AG04450 (cell line): Measurements from ENCODE around the gene MMS22L. TPM values are rescaled to one million over a fixed set of nuclear protein-coding genes. Genes with fewer than 3 reads are reported as not detected.

Experiments used
- CTCF ChIA-PET: fragments of 300-600, 350-600 bp; formaldehyde crosslinking; extraction: SDS; loops from one replicate; lab custom pipeline; 2022; ENCODE audit warnings: antibody characterized with exemption, inconsistent platforms; lab: Charles Lee
- POLR2A ChIA-PET: fragments of 350-600 bp; formaldehyde crosslinking; extraction: SDS; loops from one replicate; lab custom pipeline; 2021; ENCODE audit warnings: antibody characterized with exemption, inconsistent platforms; lab: Yijun Ruan, JAX
- DNase-seq: peaks from one replicate; pipeline ENCODE4 v3.0.0-alpha.2; 2011; ENCODE audit warnings: low read depth, low spot score
- H3K27ac ChIP-seq: one replicate; pipeline ENCODE4 v1.5.1; 2012; ENCODE audit warnings: low read depth, low read length, control low read depth
- H3K27me3 ChIP-seq: one replicate; pipeline ENCODE4 v1.6.0; 2012; ENCODE audit warnings: low read length; ENCODE audit not compliant: control insufficient read depth, insufficient read depth
- H3K4me3 ChIP-seq: 2 replicates; pipeline ENCODE4 v1.5.1; 2011; ENCODE audit warnings: mild to moderate bottlenecking, low read depth, low read length, control low read depth
- H3K9me3 ChIP-seq: 2 replicates; pipeline ENCODE4 v1.5.1; 2012; ENCODE audit warnings: low read length; ENCODE audit not compliant: control insufficient read depth, insufficient read depth
- polyA plus RNA-seq: library from polyadenylated mRNA; depleted of rRNA; stranded (reverse); fragments of >200 nt; gene quantifications from 2 replicates; pipeline ENCODE4 v1.2.3, GENCODE V29; 2011
- TF ChIP-seq, protein P1 (sequence below): IDR thresholded peaks from 2 replicates; pipeline ENCODE4 v1.5.1; 2011; ENCODE audit warnings: low read depth, low read length, control low read depth, inconsistent platforms

MMS22L gene
- polyA plus RNA-seq, 1 experiment = 8.9 TPM

DNA sequence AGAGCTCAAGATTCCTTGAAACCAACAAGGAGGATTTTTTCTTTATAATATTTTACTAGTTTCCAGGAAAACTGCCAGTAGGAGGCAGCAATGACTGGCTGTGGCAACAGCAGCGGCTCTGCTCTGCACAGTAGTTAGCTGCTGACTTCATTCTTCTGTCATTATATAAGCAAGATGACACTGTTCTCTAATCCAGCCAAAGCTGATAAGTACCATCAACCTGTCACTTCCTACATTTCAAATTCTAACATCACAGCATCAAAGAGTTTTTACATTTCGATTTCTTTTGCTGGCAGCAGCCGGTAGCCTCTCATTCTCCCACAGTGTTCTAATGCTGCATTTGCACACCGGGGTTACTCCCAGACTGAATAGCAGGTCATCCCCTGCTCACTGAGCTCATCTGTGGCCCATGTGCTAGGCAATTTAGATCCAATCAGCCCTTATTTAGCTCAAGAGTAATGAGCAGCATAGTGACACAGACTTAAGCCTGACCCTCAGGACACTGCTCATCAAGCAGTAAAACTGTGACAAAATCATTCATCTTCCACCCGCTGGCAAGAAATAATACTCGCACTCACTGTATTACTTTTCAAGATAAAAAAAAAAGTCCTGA is 67.8 kb downstream of the MMS22L start:
- ChIA-PET POLR2A (interaction anchor here (0.5 kb wide), 1 partner anchor 26 kb away, joined by 4 read pairs; no protein-coding TSS in a partner anchor), CTCF (interaction anchor here (0.6 to 4.6 kb wide), 73 partner anchors 11 to 1646 kb away, joined by 3 to 184 read pairs (median 4); no protein-coding TSS in a partner anchor)
- Histone ChIP-seq H3K27me3 (no peaks in the 10 kb centered on the region), H3K4me3 (no peak overlapping the region), H3K27ac (no peak overlapping the region), H3K9me3 (no peaks in the 10 kb centered on the region)
- peak; percentile 29 for DNase-seq
- TF ChIP-seq, protein P1, sequence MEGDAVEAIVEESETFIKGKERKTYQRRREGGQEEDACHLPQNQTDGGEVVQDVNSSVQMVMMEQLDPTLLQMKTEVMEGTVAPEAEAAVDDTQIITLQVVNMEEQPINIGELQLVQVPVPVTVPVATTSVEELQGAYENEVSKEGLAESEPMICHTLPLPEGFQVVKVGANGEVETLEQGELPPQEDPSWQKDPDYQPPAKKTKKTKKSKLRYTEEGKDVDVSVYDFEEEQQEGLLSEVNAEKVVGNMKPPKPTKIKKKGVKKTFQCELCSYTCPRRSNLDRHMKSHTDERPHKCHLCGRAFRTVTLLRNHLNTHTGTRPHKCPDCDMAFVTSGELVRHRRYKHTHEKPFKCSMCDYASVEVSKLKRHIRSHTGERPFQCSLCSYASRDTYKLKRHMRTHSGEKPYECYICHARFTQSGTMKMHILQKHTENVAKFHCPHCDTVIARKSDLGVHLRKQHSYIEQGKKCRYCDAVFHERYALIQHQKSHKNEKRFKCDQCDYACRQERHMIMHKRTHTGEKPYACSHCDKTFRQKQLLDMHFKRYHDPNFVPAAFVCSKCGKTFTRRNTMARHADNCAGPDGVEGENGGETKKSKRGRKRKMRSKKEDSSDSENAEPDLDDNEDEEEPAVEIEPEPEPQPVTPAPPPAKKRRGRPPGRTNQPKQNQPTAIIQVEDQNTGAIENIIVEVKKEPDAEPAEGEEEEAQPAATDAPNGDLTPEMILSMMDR = peak; percentile 76

DNA sequence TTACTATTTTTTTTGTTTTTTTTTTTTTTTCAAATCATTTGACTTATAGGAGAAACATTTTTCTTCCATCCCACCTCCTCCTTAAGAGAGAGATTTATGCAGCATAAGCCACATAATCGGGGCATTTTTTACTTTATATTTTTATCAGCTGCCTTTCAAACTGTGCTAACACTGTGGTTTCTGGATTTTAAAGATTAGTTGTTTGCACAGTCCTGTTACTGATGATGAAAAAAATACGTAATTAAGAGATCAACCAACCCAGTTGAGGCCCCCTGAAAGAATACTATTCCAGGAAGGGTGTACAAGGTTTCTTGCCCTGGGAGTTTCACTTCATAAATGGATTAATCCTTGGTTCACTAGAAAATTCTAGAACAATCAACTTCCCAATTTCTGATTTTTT is 68.3 kb downstream of the MMS22L start:
- TF ChIP-seq, protein P1 = no peak
- ChIA-PET CTCF (interaction anchor here (0.6 to 4.6 kb wide), 69 partner anchors 12 to 1646 kb away, joined by 3 to 184 read pairs (median 4); no protein-coding TSS in a partner anchor), POLR2A (no interaction called here)
- DNase-seq = no peak
- Histone ChIP-seq H3K27ac (no peak overlapping the region), H3K27me3 (no peaks in the 10 kb centered on the region), H3K4me3 (no peak overlapping the region), H3K9me3 (no peaks in the 10 kb centered on the region)

DNA sequence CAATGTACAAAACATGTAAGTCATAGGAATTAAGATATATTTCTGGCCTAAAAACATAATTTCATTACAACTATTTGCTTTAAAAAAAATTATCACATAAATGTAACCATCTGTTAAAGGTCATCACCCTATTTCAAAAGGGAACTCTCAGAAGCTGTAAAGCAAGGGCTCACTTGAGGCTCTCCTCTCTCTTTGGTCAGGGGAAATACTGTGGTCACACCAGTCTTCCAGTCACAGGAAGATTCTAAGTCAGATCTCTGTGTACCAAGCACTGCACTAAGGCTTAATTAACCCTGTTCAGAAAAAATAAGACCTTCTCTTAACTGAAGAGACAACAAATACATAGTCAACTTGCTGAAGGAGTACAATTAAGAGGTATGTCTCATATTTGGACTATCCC is 75.6 kb downstream of the MMS22L start:
- POLR2A ChIA-PET = no interaction called here
- H3K9me3 ChIP-seq = no peaks in the 10 kb centered on the region
- H3K27ac ChIP-seq = no peak overlapping the region
- DNase-seq = no peak
- CTCF ChIA-PET = interaction anchor here (1.9 to 11.3 kb wide), 2 partner anchors 8 to 21 kb away, joined by 10 to 184 read pairs; no protein-coding TSS in a partner anchor
- TF ChIP-seq, protein P1 = no peak
- no peaks in the 10 kb centered on the region for H3K27me3 ChIP-seq
- H3K4me3 ChIP-seq = no peak overlapping the region

DNA sequence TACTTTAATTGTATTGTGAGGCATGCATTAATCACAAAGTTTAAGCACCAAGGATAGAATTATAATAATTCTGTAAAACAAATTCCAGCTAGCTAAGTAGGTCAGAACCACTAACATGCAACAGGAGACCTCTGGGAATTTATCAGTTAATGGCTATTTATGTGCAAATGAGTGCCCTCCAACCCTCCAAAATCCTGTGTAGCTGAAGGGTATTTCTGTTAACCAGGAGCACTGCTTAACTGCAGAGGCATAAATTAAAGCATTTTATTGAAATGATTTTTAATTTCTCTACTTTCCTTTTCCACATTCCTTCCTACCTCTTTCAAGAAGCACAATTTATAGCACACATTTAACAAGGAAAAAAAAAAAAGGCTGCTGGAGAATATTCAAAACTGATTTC is 77.0 kb downstream of the MMS22L start:
- Histone ChIP-seq H3K9me3 (no peaks in the 10 kb centered on the region), H3K27ac (no peak overlapping the region), H3K4me3 (no peak overlapping the region), H3K27me3 (no peaks in the 10 kb centered on the region)
- TF ChIP-seq, protein P1 = no peak
- no peak for DNase-seq
- ChIA-PET POLR2A (no interaction called here), CTCF (interaction anchor here (1.9 to 11.3 kb wide), 3 partner anchors 10 to 189 kb away, joined by 3 to 184 read pairs (median 10); no protein-coding TSS in a partner anchor)

DNA sequence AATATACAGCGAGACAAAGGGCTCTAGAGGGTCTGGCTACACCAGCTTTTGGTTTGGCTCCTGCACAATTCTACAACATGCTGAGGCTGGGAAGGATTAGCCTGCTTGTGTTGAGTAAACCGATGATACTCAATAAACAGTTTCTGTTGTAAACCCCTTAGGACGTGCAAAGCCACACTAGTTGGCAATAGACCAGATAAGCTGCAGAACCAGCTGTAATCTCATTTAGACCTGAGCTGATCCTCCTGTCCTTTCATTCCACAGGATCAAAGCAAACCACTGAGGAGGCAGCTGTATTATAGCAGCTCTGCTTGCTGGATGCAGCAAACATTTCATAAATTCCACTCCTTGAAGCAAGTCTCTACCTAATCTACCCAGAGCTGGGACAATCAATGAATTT is 79.7 kb downstream of the MMS22L start:
- TF ChIP-seq, protein P1 = no peak
- CTCF ChIA-PET = interaction anchor here (8.2 to 11.3 kb wide), 2 partner anchors 12 to 16 kb away, joined by 121 to 184 read pairs; no protein-coding TSS in a partner anchor
- POLR2A ChIA-PET = interaction anchor here (0.9 kb wide), 1 partner anchor 14 kb away, joined by 4 read pairs; no protein-coding TSS in a partner anchor
- H3K27ac ChIP-seq = no peak overlapping the region
- H3K27me3 ChIP-seq = no peaks in the 10 kb centered on the region
- H3K4me3 ChIP-seq = no peak overlapping the region
- H3K9me3 ChIP-seq = no peaks in the 10 kb centered on the region
- peak; percentile 65 for DNase-seq
